ENCODE measurements around the gene CFAP126. TPM values are rescaled to one million over a fixed set of nuclear protein-coding genes. Genes with fewer than 3 reads are reported as not detected.

Gene CFAP126
- total and polyA plus RNA-seq, 2 of the 13 experiments (the other 11 are each of a cell fraction or from before 2014, with no cell fraction given), result not detected

DNA sequence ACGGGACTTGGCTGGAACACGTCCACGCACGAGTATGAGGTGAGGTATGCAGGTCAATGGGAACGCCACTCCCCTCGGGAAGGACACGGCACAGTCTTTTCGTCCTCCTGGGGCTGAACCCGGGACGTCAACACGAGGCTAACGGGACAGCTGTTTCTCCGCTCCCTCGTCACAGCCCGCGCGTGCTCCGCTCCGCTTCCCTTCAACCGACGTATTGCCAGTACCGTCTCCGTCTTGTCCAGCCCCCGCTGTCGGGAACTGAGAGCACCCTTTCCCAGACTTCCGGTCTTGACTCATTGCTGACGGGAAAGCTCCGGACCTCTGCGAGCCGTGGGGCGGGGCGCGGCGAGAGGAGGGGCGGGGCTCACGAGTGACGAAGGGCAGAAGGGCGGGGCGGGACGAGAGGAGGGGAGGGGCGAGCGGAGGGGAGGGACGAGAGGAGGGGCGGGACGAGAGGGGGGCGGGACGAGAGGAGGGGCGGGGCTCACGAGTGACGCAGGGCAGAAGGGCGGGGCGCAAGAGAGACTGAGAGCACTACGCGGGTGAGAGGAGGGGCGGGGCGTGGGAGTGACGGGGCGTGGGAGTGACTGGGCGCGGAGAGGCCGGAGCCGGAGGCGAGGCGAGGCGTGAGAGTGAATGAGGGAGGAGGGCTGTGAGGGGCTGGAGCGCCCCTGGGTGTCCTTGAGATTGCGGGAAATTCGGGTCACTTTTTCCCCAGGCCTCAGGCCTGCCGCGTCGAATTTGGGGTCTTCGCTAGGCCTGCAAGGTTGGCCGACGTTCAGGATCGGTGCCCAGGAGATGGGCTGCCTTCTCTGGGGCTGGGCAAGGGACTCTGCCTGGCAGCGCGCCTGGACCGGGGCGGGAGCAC is 22.2 kb upstream of the CFAP126 start (continued):
- TF ChIP-seq, protein P1, sequence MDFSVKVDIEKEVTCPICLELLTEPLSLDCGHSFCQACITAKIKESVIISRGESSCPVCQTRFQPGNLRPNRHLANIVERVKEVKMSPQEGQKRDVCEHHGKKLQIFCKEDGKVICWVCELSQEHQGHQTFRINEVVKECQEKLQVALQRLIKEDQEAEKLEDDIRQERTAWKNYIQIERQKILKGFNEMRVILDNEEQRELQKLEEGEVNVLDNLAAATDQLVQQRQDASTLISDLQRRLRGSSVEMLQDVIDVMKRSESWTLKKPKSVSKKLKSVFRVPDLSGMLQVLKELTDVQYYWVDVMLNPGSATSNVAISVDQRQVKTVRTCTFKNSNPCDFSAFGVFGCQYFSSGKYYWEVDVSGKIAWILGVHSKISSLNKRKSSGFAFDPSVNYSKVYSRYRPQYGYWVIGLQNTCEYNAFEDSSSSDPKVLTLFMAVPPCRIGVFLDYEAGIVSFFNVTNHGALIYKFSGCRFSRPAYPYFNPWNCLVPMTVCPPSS (IDR thresholded peaks at IDR 0.05), result no peak
- TF ChIP-seq ZNF557 (CRISPR knock-in tag; IDR thresholded peaks at IDR 0.05) (peak; percentile 66; the same call in 1 of the 2 replicates), PHF8 (CRISPR knock-in tag; IDR thresholded peaks at IDR 0.05) (peak; percentile 86), NBN (conservative IDR thresholded peaks at IDR 0.05) (no peak), PLRG1 (conservative IDR thresholded peaks at IDR 0.05) (no peak), BRCA1 (CRISPR knock-in tag; IDR thresholded peaks at IDR 0.05) (no peak), TBX2 (CRISPR knock-in tag; IDR thresholded peaks at IDR 0.05; ENCODE audit: borderline replicate concordance) (peak; percentile 69; the same call in 1 of the 2 replicates), CBFB (CRISPR knock-in tag; IDR thresholded peaks at IDR 0.05) (peak; percentile 50; the same call in 1 of the 2 replicates), ZNF556 (CRISPR knock-in tag; IDR thresholded peaks at IDR 0.05; ENCODE audit: borderline replicate concordance) (no peak), TOPORS (CRISPR knock-in tag; IDR thresholded peaks at IDR 0.05) (no peak), EED (CRISPR knock-in tag; IDR thresholded peaks at IDR 0.05) (0 out of 2 replicates have a peak, but pooled peaks have one; percentile 24), MED8 (CRISPR knock-in tag; IDR thresholded peaks at IDR 0.05; ENCODE audit: insufficient replicate concordance) (no peak), ZNF225 (CRISPR knock-in tag; IDR thresholded peaks at IDR 0.05) (peak; percentile 35; the same call in 1 of the 2 replicates), RELA (CRISPR knock-in tag; IDR thresholded peaks at IDR 0.05) (0 out of 2 replicates have a peak, but pooled peaks have one; percentile 85), RFXAP (CRISPR knock-in tag; IDR thresholded peaks at IDR 0.05; ENCODE audit: borderline replicate concordance) (0 out of 2 replicates have a peak, but pooled peaks have one; percentile 40), ERF (CRISPR knock-in tag; IDR thresholded peaks at IDR 0.05) (peak; percentile 65), ZFP36L2 (CRISPR knock-in tag; IDR thresholded peaks at IDR 0.05) (no peak), ZNF121 (CRISPR knock-in tag; IDR thresholded peaks at IDR 0.05) (0 out of 2 replicates have a peak, but pooled peaks have one; percentile 41)
- TF ChIP-seq, protein P2, sequence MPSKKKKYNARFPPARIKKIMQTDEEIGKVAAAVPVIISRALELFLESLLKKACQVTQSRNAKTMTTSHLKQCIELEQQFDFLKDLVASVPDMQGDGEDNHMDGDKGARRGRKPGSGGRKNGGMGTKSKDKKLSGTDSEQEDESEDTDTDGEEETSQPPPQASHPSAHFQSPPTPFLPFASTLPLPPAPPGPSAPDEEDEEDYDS (CRISPR knock-in tag; IDR thresholded peaks at IDR 0.05), result peak; percentile 75; the same call in 1 of the 2 replicates
- TF ChIP-seq, protein P3, sequence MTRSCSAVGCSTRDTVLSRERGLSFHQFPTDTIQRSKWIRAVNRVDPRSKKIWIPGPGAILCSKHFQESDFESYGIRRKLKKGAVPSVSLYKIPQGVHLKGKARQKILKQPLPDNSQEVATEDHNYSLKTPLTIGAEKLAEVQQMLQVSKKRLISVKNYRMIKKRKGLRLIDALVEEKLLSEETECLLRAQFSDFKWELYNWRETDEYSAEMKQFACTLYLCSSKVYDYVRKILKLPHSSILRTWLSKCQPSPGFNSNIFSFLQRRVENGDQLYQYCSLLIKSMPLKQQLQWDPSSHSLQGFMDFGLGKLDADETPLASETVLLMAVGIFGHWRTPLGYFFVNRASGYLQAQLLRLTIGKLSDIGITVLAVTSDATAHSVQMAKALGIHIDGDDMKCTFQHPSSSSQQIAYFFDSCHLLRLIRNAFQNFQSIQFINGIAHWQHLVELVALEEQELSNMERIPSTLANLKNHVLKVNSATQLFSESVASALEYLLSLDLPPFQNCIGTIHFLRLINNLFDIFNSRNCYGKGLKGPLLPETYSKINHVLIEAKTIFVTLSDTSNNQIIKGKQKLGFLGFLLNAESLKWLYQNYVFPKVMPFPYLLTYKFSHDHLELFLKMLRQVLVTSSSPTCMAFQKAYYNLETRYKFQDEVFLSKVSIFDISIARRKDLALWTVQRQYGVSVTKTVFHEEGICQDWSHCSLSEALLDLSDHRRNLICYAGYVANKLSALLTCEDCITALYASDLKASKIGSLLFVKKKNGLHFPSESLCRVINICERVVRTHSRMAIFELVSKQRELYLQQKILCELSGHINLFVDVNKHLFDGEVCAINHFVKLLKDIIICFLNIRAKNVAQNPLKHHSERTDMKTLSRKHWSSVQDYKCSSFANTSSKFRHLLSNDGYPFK (CRISPR knock-in tag; IDR thresholded peaks at IDR 0.05; ENCODE audit: borderline replicate concordance), result no peak; the same call in 1 of the 2 replicates
- TF ChIP-seq, protein P4, sequence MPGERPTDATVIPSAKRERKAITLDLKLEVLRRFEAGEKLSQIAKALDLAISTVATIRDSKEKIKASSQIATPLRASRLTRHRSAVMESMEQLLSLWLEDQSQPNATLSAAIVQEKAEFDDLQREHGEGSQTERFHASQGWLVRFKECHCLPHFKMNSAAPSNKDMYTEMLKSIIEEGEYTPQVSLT (CRISPR knock-in tag; IDR thresholded peaks at IDR 0.05; ENCODE audit: borderline replicate concordance, low read depth), result no peak
- TF ChIP-seq, protein P5, sequence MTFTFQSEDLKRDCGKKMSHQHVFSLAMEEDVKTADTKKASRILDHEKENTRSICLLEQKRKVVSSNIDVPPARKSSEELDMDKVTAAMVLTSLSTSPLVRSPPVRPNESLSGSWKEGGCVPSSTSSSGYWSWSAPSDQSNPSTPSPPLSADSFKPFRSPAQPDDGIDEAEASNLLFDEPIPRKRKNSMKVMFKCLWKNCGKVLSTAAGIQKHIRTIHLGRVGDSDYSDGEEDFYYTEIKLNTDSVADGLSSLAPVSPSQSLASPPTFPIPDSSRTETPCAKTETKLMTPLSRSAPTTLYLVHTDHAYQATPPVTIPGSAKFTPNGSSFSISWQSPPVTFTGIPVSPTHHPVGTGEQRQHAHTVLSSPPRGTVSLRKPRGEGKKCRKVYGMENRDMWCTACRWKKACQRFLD (CRISPR knock-in tag; IDR thresholded peaks at IDR 0.05; ENCODE audit: borderline replicate concordance), result peak; percentile 76; the same call in 1 of the 2 replicates

Measured in HepG2 (cell line).